ENCODE data around the gene IL6R. TPM values are rescaled to one million over a fixed set of nuclear protein-coding genes. Genes with fewer than 3 reads are reported as not detected.

IL6R gene
- total RNA-seq, 2 experiments from 2014 or later, result 2.2 to 2.5 TPM

DNA sequence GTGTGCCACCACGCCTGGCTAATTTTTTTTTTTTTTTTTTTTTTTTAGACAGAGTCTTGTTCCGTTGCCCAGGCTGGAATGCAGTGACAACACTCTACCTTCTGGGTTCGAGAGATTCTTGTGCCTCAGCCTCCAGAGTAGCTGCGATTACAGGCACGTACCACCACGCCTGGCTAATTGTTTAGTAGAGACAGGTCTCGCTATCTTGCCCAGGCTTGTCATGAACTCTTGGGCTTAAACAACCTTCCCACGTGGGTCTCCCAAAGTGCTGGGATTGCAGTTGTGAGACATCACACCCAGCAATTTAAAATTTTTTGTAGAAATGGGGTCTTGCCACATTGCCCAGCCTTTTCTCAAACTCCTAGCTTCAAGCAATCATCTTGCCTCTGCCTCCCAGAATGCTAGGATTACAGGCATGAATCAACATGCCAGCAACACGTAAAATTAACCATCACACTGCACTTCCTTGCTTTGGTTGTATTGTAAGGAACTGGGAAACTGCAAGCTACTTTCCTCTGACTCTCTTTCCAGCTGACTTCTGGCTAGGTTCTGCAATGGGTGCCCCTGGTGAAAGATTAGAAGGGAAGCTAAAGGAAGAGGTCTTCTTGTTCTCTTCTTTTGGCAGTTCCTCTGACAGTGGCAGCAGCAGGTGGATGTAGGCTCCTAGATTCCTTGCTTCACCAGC lies 13.9 kb upstream of the IL6R start:
- Mint-ChIP-seq H3K27ac (no peak overlapping the region), H3K9me3 (no peaks in the 10 kb centered on the region), H3K36me3 (ENCODE audit: low read depth) (no peaks in the 10 kb centered on the region), H3K4me1 (ENCODE audit: low read depth) (peaks cover 22% of the 10 kb centered on the region), H3K27me3 (no peaks in the 10 kb centered on the region), H3K4me3 (no peak overlapping the region)
- TF ChIP-seq, protein P1, sequence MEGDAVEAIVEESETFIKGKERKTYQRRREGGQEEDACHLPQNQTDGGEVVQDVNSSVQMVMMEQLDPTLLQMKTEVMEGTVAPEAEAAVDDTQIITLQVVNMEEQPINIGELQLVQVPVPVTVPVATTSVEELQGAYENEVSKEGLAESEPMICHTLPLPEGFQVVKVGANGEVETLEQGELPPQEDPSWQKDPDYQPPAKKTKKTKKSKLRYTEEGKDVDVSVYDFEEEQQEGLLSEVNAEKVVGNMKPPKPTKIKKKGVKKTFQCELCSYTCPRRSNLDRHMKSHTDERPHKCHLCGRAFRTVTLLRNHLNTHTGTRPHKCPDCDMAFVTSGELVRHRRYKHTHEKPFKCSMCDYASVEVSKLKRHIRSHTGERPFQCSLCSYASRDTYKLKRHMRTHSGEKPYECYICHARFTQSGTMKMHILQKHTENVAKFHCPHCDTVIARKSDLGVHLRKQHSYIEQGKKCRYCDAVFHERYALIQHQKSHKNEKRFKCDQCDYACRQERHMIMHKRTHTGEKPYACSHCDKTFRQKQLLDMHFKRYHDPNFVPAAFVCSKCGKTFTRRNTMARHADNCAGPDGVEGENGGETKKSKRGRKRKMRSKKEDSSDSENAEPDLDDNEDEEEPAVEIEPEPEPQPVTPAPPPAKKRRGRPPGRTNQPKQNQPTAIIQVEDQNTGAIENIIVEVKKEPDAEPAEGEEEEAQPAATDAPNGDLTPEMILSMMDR (IDR thresholded peaks at IDR 0.05), result no peak
- ChIA-PET CTCF (interaction anchor here (1.4 kb wide), 1 partner anchor 50 kb away, joined by 4 read pairs; no protein-coding TSS in a partner anchor), POLR2A (no interaction called here)
- intact Hi-C loops (cut with micrococcal nuclease), result no loop called here
- DNase-seq, result no peak
- no peak for ATAC-seq

DNA sequence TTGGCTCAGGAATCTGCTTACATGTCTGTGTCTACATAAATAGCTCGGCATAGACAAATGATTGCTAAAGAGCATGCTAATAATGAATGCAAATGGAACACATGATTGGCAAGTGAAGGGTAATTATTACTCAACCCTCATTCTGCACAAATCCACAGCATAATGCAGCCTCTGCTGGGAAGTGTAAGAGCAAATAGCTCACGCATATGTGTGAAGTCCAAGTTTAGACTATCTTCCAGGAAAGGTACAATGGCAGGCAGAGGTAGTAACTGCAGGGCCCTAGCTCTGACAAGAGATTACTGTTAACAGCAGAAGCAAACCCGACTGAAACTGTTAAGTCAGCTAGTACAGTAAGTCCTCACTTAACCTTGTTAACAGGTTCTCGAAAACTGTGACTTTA lies 7.0 kb upstream of the IL6R start:
- no peaks in the 10 kb centered on the region for H3K9me3 Mint-ChIP-seq
- POLR2A ChIA-PET, result interaction anchor here (1.6 kb wide), 1 partner anchor 12 kb away, joined by 6 read pairs; no protein-coding TSS in a partner anchor
- no peak overlapping the region for H3K27ac Mint-ChIP-seq
- H3K36me3 Mint-ChIP-seq (ENCODE audit: low read depth), result no peaks in the 10 kb centered on the region
- ATAC-seq (no peak), DNase-seq (no peak)
- intact Hi-C loops (cut with micrococcal nuclease), result no loop called here
- TF ChIP-seq, protein P1 (IDR thresholded peaks at IDR 0.05), result no peak
- CTCF ChIA-PET, result interaction anchor here (0.9 kb wide), 2 partner anchors 74 to 81 kb away, joined by 3 read pairs; no protein-coding TSS in a partner anchor
- no peaks in the 10 kb centered on the region for H3K27me3 Mint-ChIP-seq
- H3K4me3 Mint-ChIP-seq, result no peak overlapping the region
- H3K4me1 Mint-ChIP-seq (ENCODE audit: low read depth), result peaks cover 24% of the 10 kb centered on the region

DNA sequence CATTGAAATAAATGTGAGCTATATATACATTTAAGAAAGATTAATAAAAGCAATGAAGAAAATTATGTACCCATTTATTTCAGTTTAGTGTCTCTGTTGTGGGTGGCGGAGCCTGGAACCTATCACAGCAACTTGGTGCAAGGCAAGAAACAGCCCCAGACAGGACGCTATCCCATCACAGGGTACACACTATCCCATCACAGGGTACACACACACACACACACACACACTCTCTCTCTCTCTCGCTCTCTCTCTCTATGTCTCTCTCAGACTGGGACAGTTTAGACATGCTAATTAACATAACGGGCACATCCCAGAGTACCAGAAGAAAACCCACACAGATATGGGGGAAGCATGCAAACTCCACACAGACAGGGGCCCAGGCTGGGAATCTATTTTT lies 6.5 kb upstream of the IL6R start:
- no peak overlapping the region for H3K4me3 Mint-ChIP-seq

DNA sequence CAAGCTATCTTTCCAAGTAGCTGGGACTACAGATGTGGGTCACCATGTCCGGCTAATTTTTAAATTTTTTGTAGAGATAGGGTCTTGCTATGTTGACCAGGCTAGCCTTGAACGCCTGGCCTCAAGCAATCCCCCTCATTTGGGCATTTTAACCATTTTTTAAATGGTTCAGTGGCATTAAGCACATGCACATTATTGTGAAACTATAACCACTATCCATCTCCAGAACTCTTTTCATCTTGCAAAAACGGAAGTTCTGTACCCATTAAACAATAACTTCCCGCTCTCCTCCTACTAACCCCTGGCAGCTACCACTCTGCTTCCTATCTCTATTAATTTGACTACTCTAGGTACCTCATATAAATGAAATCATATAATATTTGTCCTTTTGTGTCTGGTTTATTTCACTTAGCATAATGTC lies 4.8 kb upstream of the IL6R start:
- ChIA-PET CTCF (interaction anchor here (0.7 to 1.3 kb wide), 5 partner anchors 42 to 146 kb away, joined by 3 to 5 read pairs (median 4); no protein-coding TSS in a partner anchor), POLR2A (interaction anchor here (1.0 to 2.0 kb wide), 2 partner anchors 9 to 13 kb away, joined by 3 to 5 read pairs; no protein-coding TSS in a partner anchor)
- no peaks in the 10 kb centered on the region for H3K9me3 Mint-ChIP-seq
- TF ChIP-seq, protein P1 (IDR thresholded peaks at IDR 0.05), result no peak
- H3K27me3 Mint-ChIP-seq, result no peaks in the 10 kb centered on the region
- no peaks in the 10 kb centered on the region for H3K36me3 Mint-ChIP-seq (ENCODE audit: low read depth)
- H3K4me3 Mint-ChIP-seq, result no peak overlapping the region
- intact Hi-C loops (cut with micrococcal nuclease), result no loop called here
- ATAC-seq (no peak), DNase-seq (no peak)
- H3K4me1 Mint-ChIP-seq (ENCODE audit: low read depth), result peaks cover 44% of the 10 kb centered on the region
- no peak overlapping the region for H3K27ac Mint-ChIP-seq

More for the DNA sequence above, 6.5 kb upstream of the IL6R start:
- H3K27ac Mint-ChIP-seq, result no peak overlapping the region
- CTCF ChIA-PET, result interaction anchor here (0.9 kb wide), 2 partner anchors 73 to 81 kb away, joined by 3 read pairs; no protein-coding TSS in a partner anchor
- H3K9me3 Mint-ChIP-seq, result no peaks in the 10 kb centered on the region
- POLR2A ChIA-PET, result interaction anchor here (1.6 kb wide), 1 partner anchor 12 kb away, joined by 6 read pairs; no protein-coding TSS in a partner anchor
- H3K4me1 Mint-ChIP-seq (ENCODE audit: low read depth), result peaks cover 29% of the 10 kb centered on the region
- TF ChIP-seq, protein P1 (IDR thresholded peaks at IDR 0.05), result no peak
- intact Hi-C loops (cut with micrococcal nuclease), result no loop called here
- H3K27me3 Mint-ChIP-seq, result no peaks in the 10 kb centered on the region
- DNase-seq, result no peak
- no peak for ATAC-seq
- no peaks in the 10 kb centered on the region for H3K36me3 Mint-ChIP-seq (ENCODE audit: low read depth)

DNA sequence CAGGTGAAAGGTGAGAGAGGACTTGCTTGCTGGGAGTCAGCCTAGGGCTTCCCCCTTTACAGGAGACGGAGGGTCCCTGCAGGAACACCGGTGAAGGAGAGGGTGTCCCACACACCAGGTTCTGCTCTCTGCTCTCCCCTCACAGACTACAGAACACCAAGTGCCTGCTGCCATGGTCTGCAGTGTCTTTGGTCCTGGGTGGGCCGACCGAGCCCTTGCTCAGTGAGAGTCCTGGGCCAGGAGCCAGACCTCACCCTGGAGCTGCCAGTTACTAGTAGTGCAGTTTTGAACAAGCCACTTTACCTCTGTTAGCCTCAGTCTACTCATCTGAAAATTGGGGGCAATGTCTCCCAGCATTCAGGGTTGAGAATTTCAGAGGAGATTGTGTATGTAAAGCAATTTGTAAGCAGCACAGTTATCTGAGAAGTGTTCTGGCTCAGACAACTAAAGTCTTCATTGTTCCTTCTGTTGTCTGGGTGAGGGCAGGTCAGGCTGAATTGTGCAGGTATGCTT lies 2.7 kb upstream of the IL6R start:
- DNase-seq (no peak), ATAC-seq (no peak)
- Mint-ChIP-seq H3K27me3 (no peaks in the 10 kb centered on the region), H3K36me3 (ENCODE audit: low read depth) (no peaks in the 10 kb centered on the region), H3K4me3 (no peak overlapping the region), H3K4me1 (ENCODE audit: low read depth) (peaks cover 63% of the 10 kb centered on the region), H3K27ac (no peak overlapping the region), H3K9me3 (no peaks in the 10 kb centered on the region)
- TF ChIP-seq, protein P1 (IDR thresholded peaks at IDR 0.05), result no peak
- ChIA-PET POLR2A (interaction anchor here (1.3 kb wide), 1 partner anchor 10 kb away, joined by 3 read pairs; no protein-coding TSS in a partner anchor), CTCF (interaction anchor here (0.9 to 2.1 kb wide), 7 partner anchors 13 to 144 kb away, joined by 3 to 11 read pairs (median 5); no protein-coding TSS in a partner anchor)
- intact Hi-C loops (cut with micrococcal nuclease), result no loop called here
